Activated CD8-positive, alpha-beta memory T cell treated with anti-CD3 and anti-CD28 coated beads for 36 hours (primary cell): Measurements from ENCODE around the gene TLNRD1. TPM values are rescaled to one million over a fixed set of nuclear protein-coding genes. Genes with fewer than 3 reads are reported as not detected.

Experiments
- CTCF ChIA-PET: fragments of 350-600 bp; sonication (Branson Sonifier 250); formaldehyde crosslinking; loops from one replicate; lab custom pipeline; 2021; ENCODE audit warnings: antibody characterized with exemption; lab: Charles Lee
- POLR2A ChIA-PET: fragments of 350-600 bp; sonication (Branson Sonifier 250); formaldehyde crosslinking; loops from one replicate; lab custom pipeline; 2021; ENCODE audit warnings: antibody characterized with exemption; lab: Charles Lee
- total RNA-seq, 2 experiments: library from RNA; stranded (reverse); gene quantifications; one replicate each; pipeline ENCODE4 v1.2.3, GENCODE V29; 2021

TLNRD1 gene
- total RNA-seq, 2 experiments from 2014 or later = 37.4 to 37.8 TPM

GRCh38 chr15:80971143-80971542 lies 29.6 kb upstream of the TLNRD1 start:
- ChIA-PET POLR2A (interaction anchor here (0.7 kb wide), 1 partner anchor 37 kb away, joined by 3 read pairs; no protein-coding TSS in a partner anchor), CTCF (interaction anchor here (1.4 to 2.1 kb wide), 2 partner anchors 96 to 188 kb away, joined by 3 to 4 read pairs; no protein-coding TSS in a partner anchor)

- ChIA-PET POLR2A (no interaction called here), CTCF (interaction anchor here (1.0 kb wide), 1 partner anchor 294 kb away, joined by 3 read pairs; no protein-coding TSS in a partner anchor)
Observed at GRCh38 chr15:80972276-80972675, 28.4 kb upstream of the TLNRD1 start.

GRCh38 chr15:80974914-80975313 lies 25.8 kb upstream of the TLNRD1 start:
- POLR2A ChIA-PET = no interaction called here
- CTCF ChIA-PET = no interaction called here

- ChIA-PET CTCF (interaction anchor here (0.8 to 1.9 kb wide), 2 partner anchors 24 to 289 kb away, joined by 3 to 4 read pairs; partner anchors contain the start of gene TLNRD1), POLR2A (no interaction called here)
Observed at GRCh38 chr15:80976851-80977250, 23.9 kb upstream of the TLNRD1 start.

GRCh38 chr15:80977627-80978036 lies 23.1 kb upstream of the TLNRD1 start:
- CTCF ChIA-PET = interaction anchor here (1.2 to 1.9 kb wide), 2 partner anchors 9 to 289 kb away, joined by 3 to 4 read pairs; no protein-coding TSS in a partner anchor
- POLR2A ChIA-PET = no interaction called here

GRCh38 chr15:80978685-80979329 lies 21.9 kb upstream of the TLNRD1 start:
- POLR2A ChIA-PET = no interaction called here
- CTCF ChIA-PET = no interaction called here

GRCh38 chr15:80979538-80980200 lies 21.1 kb upstream of the TLNRD1 start:
- ChIA-PET CTCF (interaction anchor here (1.1 kb wide), 1 partner anchor 286 kb away, joined by 3 read pairs; no protein-coding TSS in a partner anchor), POLR2A (no interaction called here)

- POLR2A ChIA-PET = no interaction called here
- CTCF ChIA-PET = no interaction called here
Observed at GRCh38 chr15:80982205-80982604, 18.5 kb upstream of the TLNRD1 start.

GRCh38 chr15:80982839-80983238 lies 17.9 kb upstream of the TLNRD1 start:
- POLR2A ChIA-PET = no interaction called here
- CTCF ChIA-PET = no interaction called here

GRCh38 chr15:80984856-80985255 lies 15.9 kb upstream of the TLNRD1 start:
- CTCF ChIA-PET = interaction anchor here (0.6 kb wide), 1 partner anchor 27 kb away, joined by 4 read pairs; no protein-coding TSS in a partner anchor
- POLR2A ChIA-PET = no interaction called here

- POLR2A ChIA-PET = no interaction called here
- CTCF ChIA-PET = interaction anchor here (1.4 kb wide), 1 partner anchor 8 kb away, joined by 3 read pairs; no protein-coding TSS in a partner anchor
Observed at GRCh38 chr15:80985981-80986380, 14.7 kb upstream of the TLNRD1 start.

GRCh38 chr15:80986487-80986886 lies 14.2 kb upstream of the TLNRD1 start:
- CTCF ChIA-PET = interaction anchor here (1.4 kb wide), 1 partner anchor 9 kb away, joined by 3 read pairs; no protein-coding TSS in a partner anchor
- POLR2A ChIA-PET = no interaction called here

- ChIA-PET CTCF (no interaction called here), POLR2A (interaction anchor here (0.6 to 1.1 kb wide), 2 partner anchors 107 to 293 kb away, joined by 3 to 5 read pairs; no protein-coding TSS in a partner anchor)
Observed at GRCh38 chr15:80988148-80988796, 12.5 kb upstream of the TLNRD1 start.

- CTCF ChIA-PET = no interaction called here
- POLR2A ChIA-PET = interaction anchor here (1.1 kb wide), 1 partner anchor 293 kb away, joined by 3 read pairs; no protein-coding TSS in a partner anchor
Observed at GRCh38 chr15:80989081-80989517, 11.6 kb upstream of the TLNRD1 start.

- ChIA-PET CTCF (interaction anchor here (0.7 to 1.9 kb wide), 4 partner anchors 9 to 276 kb away, joined by 3 to 9 read pairs (median 6); partner anchors contain the start of gene TLNRD1), POLR2A (interaction anchor here (0.6 kb wide), 3 partner anchors 10 to 268 kb away, joined by 3 to 4 read pairs (median 3); no protein-coding TSS in a partner anchor)
Observed at GRCh38 chr15:80989518-80990478, 10.9 kb upstream of the TLNRD1 start, which contains the start of gene MESD. Gene MESD, minus strand, starts transcription at chr15:80989819. Its CDS starts 28 bp downstream, at chr15:80989791.

- ChIA-PET POLR2A (interaction anchor here (0.6 to 1.4 kb wide), 2 partner anchors 10 to 13 kb away, joined by 4 to 7 read pairs; partner anchors contain the start of gene TLNRD1), CTCF (interaction anchor here (0.6 to 1.9 kb wide), 5 partner anchors 8 to 275 kb away, joined by 3 to 9 read pairs (median 4); partner anchors contain the start of gene TLNRD1)
Observed at GRCh38 chr15:80990955-80991354, 9.8 kb upstream of the TLNRD1 start.

- CTCF ChIA-PET = interaction anchor here (0.6 to 1.9 kb wide), 4 partner anchors 9 to 274 kb away, joined by 3 to 9 read pairs (median 6); partner anchors contain the start of gene TLNRD1
Observed at GRCh38 chr15:80991421-80991820, 9.3 kb upstream of the TLNRD1 start.

More at GRCh38 chr15:80991421-80991820, 9.3 kb upstream of the TLNRD1 start:
- POLR2A ChIA-PET = interaction anchor here (1.4 kb wide), 1 partner anchor 10 kb away, joined by 7 read pairs; the partner anchor contains the start of gene TLNRD1
